ENCODE measurements around the gene USH2A.

Gene USH2A

DNA sequence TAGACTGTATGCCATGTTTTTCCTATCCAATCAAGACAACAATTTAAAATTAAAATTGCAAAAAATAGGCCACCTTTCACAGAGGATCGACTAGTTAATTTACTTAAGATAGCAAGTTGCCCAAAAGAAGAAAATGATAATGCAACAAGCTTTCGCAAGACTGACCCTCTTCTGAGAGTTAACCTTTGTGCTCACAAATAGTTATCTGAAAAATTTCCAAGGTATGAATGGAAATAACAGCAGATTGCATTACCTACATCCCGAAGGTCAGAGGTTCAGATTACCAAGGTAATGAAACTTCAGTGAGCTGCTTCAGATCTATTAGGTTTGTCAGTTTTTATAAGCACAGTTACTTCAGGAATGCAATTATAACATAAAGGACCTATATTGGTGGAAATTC is 558.2 kb downstream of the USH2A start:
- H3K27ac ChIP-seq, result no peak overlapping the region
- TF ChIP-seq CTCF (IDR thresholded peaks at IDR 0.05), result no peak
- DNase-seq (ENCODE audit: low spot score), result no peak
- no peak overlapping the region for H3K4me3 ChIP-seq

- Histone ChIP-seq H3K27ac (no peak overlapping the region), H3K4me3 (no peak overlapping the region)
- DNase-seq (ENCODE audit: low spot score), result no peak
- TF ChIP-seq CTCF (IDR thresholded peaks at IDR 0.05), result no peak
Measured at GRCh38 chr1:215863796-215864195, 559.5 kb downstream of the USH2A start.

DNA sequence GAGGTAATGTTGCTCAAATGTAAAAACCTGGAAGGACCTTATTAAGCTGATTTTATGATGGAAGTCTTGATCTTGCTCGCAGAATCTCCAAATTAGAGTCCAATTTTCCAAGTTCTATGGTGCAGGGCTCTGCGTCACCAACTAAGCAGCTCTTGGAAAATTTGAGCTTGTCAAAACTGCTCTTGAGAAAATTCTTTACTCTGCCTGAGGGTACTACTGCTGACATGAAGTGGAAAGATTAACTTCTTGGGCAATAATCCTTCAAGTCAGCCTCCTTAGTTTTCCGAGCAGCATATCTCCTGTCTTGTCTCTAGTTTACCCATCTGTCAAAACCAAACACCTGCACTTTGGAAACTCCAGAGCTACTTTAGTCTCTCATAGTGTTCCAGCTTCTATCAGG is 562.4 kb downstream of the USH2A start:
- TF ChIP-seq CTCF (IDR thresholded peaks at IDR 0.05), result no peak
- Histone ChIP-seq H3K27ac (no peak overlapping the region), H3K4me3 (no peak overlapping the region)
- DNase-seq (ENCODE audit: low spot score), result no peak

DNA sequence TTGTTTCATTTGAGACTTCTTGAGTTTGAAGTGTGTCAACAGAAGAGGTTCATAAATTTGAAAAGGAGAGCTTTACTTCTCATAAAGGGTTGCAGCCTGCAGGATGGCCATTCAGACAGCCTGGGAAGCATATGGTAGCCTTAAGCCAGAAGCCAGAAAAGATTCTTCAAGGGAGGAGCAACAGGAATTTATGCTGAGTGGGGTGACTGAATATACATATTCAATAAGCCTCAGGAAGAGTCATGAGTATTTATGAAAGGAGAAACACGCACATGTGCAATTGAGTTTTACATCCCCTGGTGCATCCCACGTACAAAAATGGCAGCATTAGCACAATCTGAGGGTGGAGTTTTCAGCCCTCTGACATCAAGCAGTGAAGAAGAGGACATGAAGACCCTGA is 565.9 kb downstream of the USH2A start:
- no peak for TF ChIP-seq CTCF (IDR thresholded peaks at IDR 0.05)
- Histone ChIP-seq H3K27ac (no peak overlapping the region), H3K4me3 (no peak overlapping the region)
- DNase-seq (ENCODE audit: low spot score), result no peak

GRCh38 chr1:215845234-215845891 is 577.9 kb downstream of the USH2A start:
- no peak for DNase-seq (ENCODE audit: low spot score)
- Histone ChIP-seq H3K4me3 (no peak overlapping the region), H3K27ac (no peak overlapping the region)
- TF ChIP-seq CTCF (IDR thresholded peaks at IDR 0.05), result no peak

GRCh38 chr1:215844777-215845176 is 578.5 kb downstream of the USH2A start:
- no peak overlapping the region for H3K4me3 ChIP-seq
- no peak for DNase-seq (ENCODE audit: low spot score)
- TF ChIP-seq CTCF (IDR thresholded peaks at IDR 0.05), result no peak
- no peak overlapping the region for H3K27ac ChIP-seq

- no peak for TF ChIP-seq CTCF (IDR thresholded peaks at IDR 0.05)
- no peak for DNase-seq (ENCODE audit: low spot score)
Measured at GRCh38 chr1:215844266-215844665, 579.0 kb downstream of the USH2A start.

More at GRCh38 chr1:215844266-215844665, 579.0 kb downstream of the USH2A start:
- Histone ChIP-seq H3K4me3 (no peak overlapping the region), H3K27ac (no peak overlapping the region)

Data from coronary artery (tissue), 2 donors.